NCI-H510A (cell line): ENCODE data around the gene EIF2AK3.
"Not testable (repeated sequence)": the region's sequence is repeated elsewhere in the genome, so short reads cannot be mapped to it uniquely, and the experiment has no call there.

Experiments used
- DNase-seq: peaks from one replicate; lab custom pipeline; 2025; lab: John Stamatoyannopoulos, UW

Gene EIF2AK3

DNA sequence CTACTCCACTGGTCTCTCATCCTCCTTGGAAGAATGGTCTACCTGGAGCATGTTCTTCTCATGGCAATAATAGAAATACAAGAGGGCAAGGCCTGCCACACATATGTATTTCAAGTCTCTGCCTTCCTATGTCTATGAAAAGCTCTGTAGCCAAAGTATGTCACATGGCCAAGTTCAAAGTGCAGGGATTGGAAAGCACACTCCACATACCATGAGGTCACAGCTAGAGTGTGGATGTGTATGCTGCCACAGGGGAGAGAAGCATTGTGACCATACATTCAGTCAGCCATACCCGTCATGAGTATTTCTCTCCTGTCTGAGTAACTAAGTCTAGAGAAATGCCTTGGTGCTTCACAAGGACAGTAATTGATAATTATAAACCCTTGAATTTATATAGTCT is 8.8 kb upstream of the EIF2AK3 start:
- DNase-seq = no peak

DNA sequence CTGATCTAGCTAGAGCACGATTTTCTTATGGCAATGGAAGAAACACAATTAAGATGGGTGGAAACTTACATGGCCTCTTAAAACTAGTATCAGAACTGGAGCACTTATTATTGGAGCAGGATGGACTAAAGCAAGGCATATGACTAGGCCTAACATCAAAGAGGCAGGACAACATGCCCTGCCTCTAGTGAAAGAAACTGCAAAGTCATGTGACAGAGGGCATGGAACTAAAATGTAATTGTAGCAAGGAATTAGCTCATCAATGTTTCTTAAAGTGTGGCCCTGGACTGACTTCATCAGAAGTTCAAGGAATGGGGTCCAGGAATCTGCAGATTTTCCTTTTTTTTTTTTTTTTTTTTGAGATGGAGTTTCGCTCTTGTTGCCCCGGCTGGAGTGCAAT is 5.3 kb upstream of the EIF2AK3 start:
- no peak for DNase-seq

DNA sequence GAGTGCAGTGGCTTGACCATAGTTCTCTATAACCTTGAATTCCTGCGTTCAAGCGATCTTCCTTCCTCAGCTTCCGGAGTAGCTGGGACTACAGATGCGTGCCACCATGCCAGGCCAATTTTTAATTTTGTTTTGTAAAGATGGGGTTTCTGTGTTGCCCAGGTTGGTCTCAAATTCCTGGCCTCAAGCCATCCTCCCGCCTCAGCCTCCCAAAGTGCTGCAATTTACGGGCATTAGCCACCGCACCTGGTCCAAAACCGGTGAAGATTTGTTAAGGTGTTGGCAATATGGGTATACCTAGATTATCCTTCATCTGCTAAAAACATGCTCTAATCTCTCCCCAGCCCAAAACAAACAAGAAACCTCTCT is 1.3 kb upstream of the EIF2AK3 start:
- no peak for DNase-seq

DNA sequence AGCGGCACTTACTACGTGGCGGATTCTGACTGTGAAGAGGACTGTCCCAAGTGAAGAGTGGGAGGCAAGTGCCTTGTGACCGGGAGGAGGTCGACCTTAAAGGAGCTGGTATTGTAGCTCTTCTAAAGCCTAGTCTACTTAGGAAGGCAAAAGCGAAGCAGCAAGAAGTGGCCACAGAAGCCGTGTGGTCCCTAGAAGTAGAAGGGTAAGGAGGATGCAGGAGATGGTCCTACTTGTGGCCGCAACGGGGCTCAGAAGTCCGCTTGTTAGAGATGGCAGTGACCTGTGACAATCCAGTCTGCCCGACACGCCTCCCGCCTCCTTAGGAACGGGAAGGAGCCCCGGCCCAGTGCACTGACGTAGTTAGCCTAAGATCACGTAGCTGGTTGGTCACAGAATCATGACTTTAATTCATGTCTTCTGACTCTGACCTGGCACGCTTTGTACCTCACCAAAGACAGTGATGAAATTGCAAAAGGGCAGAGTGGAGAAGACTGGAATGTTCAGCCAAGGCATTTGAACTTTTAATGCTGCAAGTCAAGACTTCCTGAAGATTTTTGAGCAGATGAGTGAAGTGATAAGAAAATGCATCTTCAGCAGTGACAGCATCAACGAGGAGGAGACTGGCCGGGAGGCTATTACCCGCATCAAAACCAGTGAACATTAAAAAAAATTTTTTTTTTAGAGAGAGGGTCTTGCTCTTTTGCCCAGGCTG is 749 bp upstream of the EIF2AK3 start:
- peak; percentile 68 for DNase-seq

DNA sequence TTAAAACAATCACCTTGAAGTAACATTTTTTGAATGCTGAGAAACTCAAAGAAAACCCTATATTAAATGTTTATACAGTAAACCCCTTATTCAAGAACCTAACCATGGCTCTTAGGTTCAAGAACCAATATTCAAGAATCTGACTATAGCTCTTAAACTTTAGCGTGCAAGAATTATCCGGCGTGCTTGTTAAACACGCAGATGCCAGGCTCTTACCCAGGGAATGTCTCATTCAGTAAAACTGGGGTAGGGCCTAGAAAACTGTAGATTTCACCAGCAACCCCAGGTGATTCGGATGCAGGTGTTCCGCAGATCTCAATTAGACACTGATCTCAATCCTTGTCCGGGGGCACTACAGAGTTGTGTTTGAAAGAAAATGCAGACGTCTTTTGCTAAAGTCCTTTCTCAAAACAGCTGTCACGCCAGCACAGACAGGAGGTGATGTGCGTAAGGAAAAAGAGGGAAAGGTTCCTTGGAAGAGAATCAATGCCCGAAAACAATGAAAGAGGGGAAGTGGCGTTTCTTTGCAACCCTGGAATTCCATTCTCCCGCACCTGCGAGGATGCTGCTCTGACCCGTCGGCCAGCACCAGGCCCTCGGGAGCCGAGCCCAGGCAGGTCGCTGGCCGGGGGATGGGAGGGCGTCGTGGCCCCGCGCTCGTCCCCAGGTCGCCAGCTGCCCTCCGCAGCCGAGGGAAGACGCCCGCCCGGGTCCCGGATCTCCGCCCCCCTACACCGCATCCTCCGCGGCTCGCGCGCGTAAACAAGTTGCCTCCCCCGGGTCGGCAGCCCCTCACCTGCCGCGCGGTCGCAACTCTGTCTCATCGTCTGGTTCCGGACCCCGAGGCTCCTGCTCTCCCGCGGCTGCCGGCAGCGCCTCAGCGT is 851 bp downstream of the EIF2AK3 start:
- DNase-seq = peak; percentile 17

DNA sequence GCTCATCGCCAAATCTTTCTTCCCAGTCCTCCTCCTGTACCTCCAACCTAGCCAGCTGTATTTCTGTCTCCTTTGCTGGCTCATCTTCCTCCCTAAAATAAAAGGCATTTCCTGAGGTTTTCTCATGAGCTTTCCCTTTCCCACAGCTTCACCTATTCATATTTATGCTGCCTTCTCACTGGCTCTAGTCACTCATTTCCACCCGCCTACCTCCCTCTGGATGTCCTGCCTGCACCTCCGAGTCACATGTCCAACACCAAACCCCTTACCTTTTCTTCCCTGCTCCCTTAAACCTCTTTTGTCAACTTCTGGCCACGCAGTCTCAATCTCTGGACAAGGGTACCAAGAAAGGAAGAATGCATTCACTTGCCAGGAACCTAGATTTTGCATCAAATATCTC is 2.8 kb downstream of the EIF2AK3 start:
- DNase-seq = no peak

DNA sequence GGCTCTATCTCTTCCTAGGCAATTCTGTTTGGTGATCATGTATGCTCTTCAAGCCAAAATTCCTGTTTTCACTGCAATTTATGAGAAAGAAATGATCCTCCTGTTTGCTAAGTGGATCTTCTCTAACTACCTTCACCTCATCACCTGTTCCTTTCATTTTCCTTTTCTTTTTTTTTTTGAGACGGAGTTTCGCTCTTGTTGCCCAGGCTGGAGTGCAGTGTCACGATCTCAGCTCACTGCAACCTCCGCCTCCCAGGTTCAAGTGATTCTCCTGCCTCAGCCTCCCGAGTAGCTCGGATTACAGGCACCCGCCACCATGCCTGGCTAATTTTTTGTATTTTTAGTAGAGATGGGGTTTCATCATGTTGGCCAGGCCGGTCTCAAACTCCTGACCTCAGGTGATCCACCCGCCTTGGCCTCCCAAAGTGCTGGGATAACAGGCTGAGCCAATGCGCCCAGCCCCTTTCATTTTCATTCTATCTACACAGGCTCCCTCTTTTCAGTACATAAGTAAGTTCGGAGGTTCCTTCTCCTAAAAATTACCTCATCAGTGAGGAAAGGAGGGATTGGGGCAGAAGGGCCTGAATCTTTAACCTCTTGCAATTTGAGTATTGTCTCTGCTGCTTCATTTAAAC is 3.3 kb downstream of the EIF2AK3 start:
- not testable (repeated sequence) for DNase-seq

DNA sequence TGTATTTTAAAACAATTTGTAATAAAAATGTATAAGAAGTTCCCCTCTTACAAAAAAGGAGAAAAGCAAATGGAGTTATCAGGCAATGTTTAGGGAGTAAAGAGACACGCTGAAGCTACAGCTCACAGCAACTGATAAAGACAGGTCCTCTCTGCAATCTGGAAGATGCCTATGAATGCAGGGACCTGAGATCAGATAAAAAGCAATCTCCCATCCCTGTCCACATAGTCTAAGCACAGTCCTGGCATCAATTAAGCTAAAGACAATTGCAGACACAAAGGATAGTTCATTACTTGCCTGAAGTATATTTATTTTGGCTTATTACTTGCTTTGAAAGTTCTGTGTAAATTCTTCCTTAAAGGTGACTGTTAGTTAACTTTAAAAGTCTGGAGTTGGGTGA is 5.0 kb downstream of the EIF2AK3 start:
- DNase-seq = no peak

DNA sequence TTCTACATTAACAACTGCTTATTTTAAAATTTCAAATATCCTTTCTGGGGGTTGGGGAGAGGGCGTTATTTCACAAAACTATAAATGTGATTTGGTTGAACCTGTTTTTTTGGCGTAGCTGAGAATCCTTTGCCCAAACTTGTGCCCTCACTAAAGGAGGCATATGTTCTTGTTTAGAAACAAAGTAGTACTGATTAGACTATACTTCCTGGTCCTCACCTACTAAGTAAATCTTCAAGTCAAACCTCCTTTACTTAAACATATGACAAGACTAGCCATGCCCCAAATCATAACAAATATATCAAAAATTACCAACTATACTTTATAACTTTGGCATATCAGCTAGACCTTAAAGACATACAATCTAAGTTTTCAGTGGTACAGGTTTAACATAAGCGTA is 5.8 kb downstream of the EIF2AK3 start:
- DNase-seq = no peak

DNA sequence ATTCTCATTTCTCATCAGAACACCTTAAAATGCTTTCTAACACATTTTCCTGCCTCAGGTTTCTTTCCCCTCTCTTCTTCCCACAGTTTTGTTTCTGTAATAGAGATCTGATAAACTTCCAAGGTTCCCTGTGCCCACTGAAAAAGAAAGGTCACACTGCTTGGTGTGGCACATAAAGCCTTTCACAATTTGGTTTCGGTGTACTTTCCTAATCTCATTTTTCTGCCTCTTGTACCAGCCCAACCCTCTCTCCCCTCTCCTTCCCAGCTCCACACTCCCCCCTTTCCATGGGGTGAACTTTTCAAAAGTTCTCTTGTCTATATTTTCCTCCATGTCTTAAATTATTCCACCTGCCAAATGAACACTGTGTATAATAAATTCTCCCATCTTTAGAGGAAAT is 7.2 kb downstream of the EIF2AK3 start:
- no peak for DNase-seq

DNA sequence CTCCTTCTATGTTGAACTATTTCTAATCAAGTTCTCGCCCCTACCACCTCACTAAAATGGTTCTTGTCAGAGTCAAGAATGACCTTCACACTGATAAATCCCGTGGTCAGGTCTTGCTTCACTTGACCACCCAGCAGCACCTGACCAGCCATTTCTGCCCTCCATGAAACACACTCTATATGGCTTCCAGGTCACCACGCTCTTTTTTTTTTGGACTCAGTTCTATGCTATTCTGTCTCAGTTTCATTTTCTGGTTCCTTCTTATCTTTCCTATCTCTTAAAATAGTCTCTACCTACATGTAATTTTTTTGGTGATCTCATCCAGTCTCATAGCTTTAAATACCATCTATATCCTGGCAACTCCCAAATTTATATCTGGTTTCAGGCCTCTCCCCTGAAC is 11.4 kb downstream of the EIF2AK3 start:
- no peak for DNase-seq

DNA sequence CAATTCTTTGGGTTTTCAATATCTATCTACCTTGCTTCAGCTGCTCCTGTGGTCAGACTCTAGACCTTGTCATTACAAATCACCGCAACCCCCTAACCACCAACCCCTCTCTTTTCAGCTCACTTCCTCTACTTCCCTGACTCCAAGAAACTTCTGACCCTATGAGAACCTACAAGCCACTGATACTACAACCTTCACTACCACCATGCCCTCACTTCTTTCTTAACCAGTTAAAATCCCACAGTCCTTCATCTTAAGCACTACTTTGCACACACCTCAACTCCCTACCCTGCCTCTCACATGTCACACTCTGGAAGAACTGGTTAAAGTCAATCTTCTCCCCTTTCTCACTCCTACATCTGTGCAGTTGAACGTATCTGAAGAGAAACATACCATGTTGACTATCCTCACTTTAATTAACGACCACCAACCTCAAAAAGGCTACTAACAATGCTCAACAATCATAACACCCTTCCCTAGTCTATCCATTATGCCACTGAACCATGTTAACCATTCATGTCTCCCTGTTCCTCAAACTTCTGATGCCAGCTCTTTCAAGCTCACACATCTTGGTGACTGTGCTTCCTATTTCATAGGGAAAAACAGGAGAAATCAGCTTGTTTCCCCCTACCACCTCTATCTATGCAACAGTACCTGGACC is 12.6 kb downstream of the EIF2AK3 start:
- DNase-seq = no peak

DNA sequence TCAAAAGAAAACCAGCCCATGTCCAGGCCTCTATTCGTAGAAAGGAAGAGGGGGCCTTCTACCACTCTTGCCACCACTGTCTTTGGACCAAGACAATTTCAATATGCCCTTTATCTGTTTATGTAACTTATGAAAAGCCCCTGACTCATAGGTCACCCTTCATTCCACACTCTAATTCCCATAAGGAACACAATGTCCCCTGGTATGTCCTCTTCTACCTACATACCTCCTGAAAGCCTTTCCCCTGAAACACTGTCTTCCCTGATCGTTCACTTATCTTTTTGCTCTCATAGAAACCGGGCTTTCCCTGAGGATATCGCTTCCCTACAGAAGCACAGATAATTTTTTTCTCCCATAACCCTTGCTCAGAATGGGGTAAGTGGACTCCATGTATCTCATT is 13.3 kb downstream of the EIF2AK3 start:
- DNase-seq = no peak

DNA sequence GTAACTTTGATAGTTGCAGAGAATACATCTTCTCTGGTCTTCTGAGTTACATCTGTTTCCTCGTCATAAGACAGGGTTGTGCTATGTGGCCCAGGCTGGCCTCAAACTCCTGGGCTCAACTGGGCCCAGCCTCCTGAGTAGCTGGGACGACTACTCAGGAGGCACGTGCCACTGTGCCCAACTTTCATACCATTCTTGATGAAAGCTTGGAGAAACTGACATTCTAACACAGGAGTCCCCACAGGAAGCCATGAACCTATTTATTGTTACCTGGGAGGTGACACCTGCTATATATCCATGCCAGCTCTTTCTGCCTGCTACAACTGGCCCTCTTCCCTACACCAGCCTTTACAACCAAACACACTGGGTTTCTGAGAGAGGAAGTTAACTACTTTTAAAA is 19.1 kb downstream of the EIF2AK3 start:
- DNase-seq = no peak

DNA sequence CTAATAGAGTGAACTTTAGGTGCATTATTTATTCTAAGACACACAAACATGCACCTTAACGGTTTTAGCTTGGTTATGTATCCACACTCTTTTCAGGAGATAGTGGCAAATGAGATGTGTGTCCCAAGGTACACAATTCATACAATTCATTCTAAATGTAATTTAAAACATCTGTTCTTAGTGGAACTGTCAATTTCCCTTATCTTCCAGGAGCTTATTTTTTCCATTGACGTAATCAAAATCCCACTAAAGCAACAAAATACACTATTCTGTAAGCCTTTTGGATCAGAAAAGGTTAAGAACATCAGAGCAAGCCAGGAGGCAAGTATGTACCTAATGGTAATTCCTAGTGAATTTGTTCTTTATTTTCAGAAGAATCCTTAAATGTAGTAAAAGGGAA is 19.8 kb downstream of the EIF2AK3 start:
- no peak for DNase-seq

DNA sequence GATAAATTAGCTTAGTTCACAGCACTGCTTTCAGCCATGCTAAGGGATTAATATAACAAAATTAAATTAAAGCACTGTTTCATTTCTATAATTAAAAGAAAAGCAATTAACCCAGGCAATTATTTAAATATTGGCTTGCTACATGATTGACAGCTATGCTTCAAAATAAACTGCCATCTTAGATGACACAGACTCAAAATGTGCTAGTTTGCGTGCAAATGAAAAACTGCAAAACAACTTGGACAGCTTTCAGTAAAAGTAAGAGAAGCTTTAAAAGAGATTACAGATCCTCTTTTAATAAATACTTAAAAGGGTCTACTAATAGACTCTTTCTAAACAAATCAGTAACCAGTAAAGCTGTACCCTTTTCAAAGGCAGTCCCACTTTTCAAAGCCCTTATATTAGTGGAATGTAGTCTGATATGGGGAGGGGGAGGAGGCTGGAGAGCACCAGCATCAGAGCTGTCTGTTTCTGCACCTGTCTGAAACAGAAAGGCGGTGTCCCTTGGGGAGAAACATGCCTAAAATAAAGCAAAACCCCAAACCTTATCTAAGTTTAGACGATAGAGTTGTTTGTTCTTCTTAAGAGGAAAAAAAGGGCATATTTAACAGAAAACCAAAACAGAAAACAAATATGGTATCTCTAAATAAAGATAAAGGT is 20.8 kb downstream of the EIF2AK3 start:
- DNase-seq = no peak

DNA sequence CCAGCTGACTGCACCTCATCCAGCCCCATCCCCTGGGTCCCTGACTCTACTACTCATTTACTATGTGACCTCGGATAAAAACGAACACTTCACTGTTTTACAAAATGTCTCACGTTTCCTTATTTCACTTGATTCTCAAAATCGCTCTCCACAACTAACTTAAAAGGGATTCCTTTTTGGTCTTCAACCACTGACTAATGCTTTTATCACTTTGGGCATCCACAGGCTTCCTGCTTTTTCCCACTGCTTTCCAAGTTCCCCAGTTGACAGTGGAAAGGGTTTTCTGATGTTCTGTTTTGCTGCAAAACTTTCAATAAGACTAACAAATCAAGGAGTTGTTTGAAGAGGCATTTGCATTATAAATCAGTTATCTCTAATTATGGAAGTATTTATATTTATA is 24.1 kb downstream of the EIF2AK3 start:
- no peak for DNase-seq

DNA sequence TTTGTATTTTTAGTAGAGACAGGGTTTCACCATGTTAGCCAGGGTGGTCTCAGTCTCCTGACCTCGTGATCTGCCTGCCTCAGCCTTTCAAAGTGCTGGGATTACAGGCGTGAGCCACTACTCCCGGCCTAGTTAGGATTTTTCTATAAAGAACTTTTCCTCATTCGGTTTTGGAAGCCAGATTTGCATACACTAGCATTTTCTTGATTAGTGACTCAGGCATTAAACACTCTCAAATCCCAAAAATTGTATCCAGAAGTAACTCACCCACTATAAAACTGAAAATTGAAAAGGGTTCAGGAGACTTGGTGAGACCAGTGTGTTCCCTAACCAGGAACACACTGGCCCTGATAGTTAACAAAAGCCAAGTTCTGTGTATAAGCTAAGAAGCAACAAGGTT is 25.2 kb downstream of the EIF2AK3 start:
- DNase-seq = no peak

DNA sequence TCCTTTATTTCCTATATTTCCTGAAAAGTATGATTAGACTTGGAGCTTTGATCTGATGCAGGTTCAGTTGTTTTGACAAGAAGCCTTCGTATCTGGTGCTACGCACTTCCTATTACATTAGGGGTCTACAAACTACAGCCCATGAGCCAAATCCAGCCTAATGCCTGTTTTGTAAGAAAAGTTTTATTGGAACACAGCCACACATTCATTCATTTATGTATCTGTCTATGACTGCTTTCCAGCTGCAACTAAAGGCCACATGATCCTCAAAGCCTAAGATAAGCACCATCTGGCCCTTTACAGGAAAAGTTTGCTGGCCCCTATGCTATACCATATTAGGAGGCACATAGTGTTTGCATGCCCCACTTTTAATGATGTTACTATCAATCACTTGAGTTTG is 26.0 kb downstream of the EIF2AK3 start:
- no peak for DNase-seq

DNA sequence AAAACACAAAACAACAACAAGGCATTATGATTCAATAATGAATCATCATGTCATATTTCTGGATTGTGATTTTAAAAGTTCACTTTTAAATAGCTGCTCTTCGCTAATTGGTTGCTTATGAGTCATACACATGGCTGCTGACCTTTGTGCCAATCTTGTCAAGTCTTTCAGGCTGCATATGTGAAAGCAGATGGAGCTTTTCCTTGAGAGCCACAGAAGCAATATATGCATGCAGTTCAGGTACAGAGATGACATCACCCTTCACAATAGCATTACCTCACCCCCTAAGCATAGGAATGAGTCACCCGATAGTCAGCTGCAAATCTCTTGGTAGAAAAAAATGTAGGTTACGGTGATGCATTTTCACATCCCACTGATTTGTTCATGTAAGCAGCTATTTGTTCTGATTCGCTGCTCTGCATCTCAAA is 27.2 kb downstream of the EIF2AK3 start:
- DNase-seq = peak; percentile 68

DNA sequence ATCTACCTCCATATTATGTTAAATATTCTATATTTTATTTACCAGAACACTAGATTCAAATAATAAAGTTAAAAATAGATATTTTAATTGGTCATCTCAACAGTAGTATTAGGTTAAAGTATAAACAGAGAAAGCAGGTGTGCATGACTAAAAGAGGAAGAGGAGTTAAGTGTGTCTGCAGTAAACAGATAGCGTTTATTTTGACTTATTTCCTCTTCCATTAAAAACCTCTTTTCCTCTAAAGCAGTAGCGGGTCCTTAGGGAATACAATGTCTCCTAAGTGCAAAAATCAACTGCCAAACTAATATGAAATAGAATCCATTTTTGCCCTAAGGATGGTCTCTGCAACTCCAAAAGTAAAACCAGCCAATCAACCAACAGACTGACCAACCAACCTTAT is 27.7 kb downstream of the EIF2AK3 start:
- DNase-seq = no peak

DNA sequence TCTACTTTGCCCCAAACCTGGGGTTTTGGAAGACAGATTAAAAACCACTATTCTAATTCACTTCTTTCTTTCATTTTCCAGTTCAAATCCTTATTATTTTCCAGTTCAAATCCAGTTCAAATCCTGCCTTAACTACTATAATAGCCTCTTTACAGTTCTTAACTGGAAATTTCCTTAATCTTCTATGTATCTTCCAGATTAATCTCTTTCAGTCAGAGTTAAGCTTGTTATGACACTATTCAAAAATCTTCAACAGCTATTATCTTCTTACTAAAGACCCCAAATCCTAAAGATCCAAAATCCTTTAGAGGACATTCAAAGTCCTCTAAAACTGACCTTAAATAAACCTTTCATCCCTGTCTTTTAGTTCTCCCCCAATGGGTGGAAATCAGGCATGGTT is 30.1 kb downstream of the EIF2AK3 start:
- DNase-seq = no peak
